Measurements from ENCODE around the gene SPINK4. TPM values are rescaled to one million over a fixed set of nuclear protein-coding genes. Genes with fewer than 3 reads are reported as not detected.

The SPINK4 gene, protein sequence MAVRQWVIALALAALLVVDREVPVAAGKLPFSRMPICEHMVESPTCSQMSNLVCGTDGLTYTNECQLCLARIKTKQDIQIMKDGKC
- not detected in 2 replicates for total RNA-seq

DNA sequence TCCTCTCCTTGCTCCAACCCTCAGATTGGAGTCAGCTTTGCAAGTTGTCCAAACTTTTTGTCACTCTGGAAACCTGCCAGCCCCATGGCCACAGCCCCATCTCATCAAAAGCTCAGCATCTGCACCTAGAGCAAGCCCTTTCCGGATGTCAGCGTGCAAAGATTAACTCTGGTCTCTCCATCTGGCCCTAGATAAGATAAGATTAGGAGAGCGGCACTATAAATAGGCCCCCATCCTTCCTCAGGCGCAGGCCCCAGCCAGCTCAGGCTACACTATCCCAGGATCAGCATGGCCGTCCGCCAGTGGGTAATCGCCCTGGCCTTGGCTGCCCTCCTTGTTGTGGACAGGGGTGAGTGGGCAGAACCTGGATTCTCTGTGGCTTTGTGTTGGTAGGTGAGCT, at the start of gene SPINK4:
SPINK4 (plus strand) TSS at position 247 of the 400 bp plus-strand sequence; CDS start at position 289, 42 bp downstream.
- Histone ChIP-seq H3K36me3 (ENCODE audit: control insufficient read depth, insufficient read depth, low read length) (no peaks in the 10 kb centered on the region), H3K4me3 (ENCODE audit: low read depth, low read length) (no peak within 1 kb of the TSS), H3K27me3 (ENCODE audit: control insufficient read depth, insufficient read depth, low read length) (no peaks in the 10 kb centered on the region)
- no peak for DNase-seq (ENCODE audit: low read depth)
- TF ChIP-seq, protein P1, sequence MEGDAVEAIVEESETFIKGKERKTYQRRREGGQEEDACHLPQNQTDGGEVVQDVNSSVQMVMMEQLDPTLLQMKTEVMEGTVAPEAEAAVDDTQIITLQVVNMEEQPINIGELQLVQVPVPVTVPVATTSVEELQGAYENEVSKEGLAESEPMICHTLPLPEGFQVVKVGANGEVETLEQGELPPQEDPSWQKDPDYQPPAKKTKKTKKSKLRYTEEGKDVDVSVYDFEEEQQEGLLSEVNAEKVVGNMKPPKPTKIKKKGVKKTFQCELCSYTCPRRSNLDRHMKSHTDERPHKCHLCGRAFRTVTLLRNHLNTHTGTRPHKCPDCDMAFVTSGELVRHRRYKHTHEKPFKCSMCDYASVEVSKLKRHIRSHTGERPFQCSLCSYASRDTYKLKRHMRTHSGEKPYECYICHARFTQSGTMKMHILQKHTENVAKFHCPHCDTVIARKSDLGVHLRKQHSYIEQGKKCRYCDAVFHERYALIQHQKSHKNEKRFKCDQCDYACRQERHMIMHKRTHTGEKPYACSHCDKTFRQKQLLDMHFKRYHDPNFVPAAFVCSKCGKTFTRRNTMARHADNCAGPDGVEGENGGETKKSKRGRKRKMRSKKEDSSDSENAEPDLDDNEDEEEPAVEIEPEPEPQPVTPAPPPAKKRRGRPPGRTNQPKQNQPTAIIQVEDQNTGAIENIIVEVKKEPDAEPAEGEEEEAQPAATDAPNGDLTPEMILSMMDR (IDR thresholded peaks at IDR 0.05; ENCODE audit: insufficient read depth, low read length, poor library complexity, severe bottlenecking) = no peak

DNA sequence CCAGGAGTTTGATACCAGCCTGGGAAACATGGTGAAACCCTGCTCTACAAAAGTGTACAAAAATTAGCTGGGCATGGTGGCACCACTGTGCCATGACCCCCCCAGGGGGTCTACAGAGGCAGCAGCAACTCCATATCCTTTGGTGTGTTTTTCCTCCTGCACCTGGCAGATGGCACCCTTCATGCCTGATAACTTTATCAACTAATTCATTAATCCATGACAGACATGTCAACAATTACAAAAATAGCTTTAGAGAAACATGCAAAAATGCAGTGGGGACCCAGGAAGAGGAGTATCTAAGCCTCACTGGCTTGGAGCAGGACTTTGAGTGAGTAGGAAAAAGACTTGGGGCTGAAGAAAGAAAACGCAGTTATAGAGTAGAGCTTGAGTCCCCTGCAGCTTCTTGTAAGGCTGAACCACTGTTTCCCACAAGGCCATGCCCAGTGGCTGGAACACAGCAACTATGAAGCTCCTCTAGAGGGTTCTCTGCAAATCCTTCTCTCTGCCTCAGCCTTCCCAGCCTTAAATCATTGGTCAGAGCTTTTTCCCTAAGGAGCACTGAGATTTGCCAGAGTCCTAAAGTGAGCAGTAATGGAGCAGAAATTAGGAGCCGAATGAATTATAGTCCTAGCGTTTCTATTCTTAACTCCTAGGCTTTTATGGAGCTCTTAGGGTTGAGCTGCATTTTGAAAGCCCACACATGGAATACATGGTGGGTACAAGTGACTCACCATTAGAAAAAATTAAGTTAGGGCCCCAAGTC, 47.3 kb upstream of the SPINK4 start:
- TF ChIP-seq, protein P1 (IDR thresholded peaks at IDR 0.05; ENCODE audit: insufficient read depth, low read length, poor library complexity, severe bottlenecking) = no peak
- no peak for DNase-seq (ENCODE audit: low read depth)

DNA sequence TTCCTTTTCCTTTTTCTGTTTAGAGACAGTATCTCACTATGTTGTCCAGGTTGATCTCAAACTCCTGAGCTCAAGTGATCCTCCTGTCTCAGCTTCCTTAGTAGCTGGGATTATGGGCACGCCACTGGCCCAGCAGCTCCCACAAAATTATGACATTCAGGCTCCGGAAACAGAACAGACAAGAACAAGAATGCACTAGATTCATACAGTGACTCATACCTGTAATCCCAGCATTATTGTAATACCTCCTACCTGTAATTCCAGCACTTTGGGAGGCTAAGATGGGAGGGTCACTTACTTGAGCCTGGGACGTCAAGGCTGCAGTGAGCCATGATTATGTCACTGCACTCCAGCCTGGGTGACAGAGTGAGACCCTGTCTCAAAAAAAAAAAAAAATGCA, 46.1 kb upstream of the SPINK4 start:
- Histone ChIP-seq H3K36me3 (ENCODE audit: control insufficient read depth, insufficient read depth, low read length) (no peaks in the 10 kb centered on the region), H3K4me3 (ENCODE audit: low read depth, low read length) (no peak overlapping the region), H3K27me3 (ENCODE audit: control insufficient read depth, insufficient read depth, low read length) (no peaks in the 10 kb centered on the region)
- TF ChIP-seq, protein P1 (IDR thresholded peaks at IDR 0.05; ENCODE audit: insufficient read depth, low read length, poor library complexity, severe bottlenecking) = no peak
- no peak for DNase-seq (ENCODE audit: low read depth)

More for the DNA sequence above, 47.3 kb upstream of the SPINK4 start:
- Histone ChIP-seq H3K36me3 (ENCODE audit: control insufficient read depth, insufficient read depth, low read length) (no peaks in the 10 kb centered on the region), H3K4me3 (ENCODE audit: low read depth, low read length) (no peak overlapping the region), H3K27me3 (ENCODE audit: control insufficient read depth, insufficient read depth, low read length) (no peaks in the 10 kb centered on the region)

DNA sequence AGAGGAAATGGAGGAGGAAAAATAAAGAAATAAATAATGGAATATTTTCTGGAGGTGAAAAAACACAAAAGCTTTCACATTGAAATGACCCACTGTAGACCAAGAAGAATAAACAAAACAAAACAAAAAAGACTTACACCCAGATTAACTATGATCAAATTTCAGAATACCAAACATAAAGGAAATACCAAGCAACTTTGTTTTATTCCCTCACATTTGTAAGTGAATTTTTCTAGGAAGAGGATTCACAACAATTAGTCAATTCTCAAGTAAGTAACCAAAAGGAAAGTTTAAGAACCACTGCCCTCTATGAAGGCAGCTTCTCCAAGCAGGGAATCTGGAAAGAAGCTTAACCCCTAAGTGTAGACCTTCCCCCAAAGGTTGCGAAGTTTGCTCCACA, 43.2 kb upstream of the SPINK4 start:
- no peaks in the 10 kb centered on the region for H3K27me3 ChIP-seq (ENCODE audit: control insufficient read depth, insufficient read depth, low read length)
- TF ChIP-seq, protein P1 (IDR thresholded peaks at IDR 0.05; ENCODE audit: insufficient read depth, low read length, poor library complexity, severe bottlenecking) = no peak
- H3K4me3 ChIP-seq (ENCODE audit: low read depth, low read length) = no peak overlapping the region
- H3K36me3 ChIP-seq (ENCODE audit: control insufficient read depth, insufficient read depth, low read length) = no peaks in the 10 kb centered on the region
- DNase-seq (ENCODE audit: low read depth) = no peak

DNA sequence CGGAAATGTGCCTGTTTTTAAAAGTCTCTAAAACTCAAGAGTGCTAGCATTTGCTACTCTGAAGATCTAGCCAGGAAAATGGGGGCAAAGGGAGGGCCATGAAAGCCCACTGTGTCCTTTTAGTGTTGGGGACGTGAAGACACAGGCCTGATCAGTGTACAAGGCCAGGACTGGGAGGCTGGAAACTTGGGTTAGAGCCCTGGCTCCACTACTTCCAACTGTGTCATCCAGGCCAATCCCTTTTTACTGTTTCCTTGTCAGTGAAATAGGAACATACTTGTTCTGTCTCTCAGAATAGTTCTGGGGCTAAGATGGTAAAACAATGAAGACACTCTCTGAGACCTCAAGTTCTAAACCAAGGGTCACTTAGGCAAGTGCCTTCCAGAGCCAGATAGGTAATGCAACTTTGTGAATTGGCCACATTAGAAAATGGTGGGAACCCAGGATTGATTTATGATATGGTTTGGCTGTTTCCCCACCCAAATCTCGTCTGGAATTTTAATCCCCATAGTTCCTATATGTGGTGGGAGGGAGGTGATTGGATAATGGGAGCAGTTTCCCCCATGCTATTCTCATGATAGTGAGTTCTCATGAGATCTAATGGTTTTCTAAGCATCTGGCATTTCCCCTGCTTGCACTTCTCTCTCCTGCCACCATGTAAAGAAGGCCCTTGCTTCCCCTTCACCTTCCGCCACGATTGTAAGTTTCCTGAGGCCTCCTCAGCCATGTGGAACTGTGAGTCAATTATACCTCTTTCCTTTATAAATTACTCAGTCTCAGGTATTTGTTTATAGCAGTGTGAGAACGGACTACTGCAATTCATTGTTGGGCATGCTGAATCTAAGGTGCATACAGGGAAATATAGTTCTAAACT, 42.5 kb upstream of the SPINK4 start:
- no peak overlapping the region for H3K4me3 ChIP-seq (ENCODE audit: low read depth, low read length)
- peaks cover 3% of the 10 kb centered on the region for H3K27me3 ChIP-seq (ENCODE audit: control insufficient read depth, insufficient read depth, low read length)
- DNase-seq (ENCODE audit: low read depth) = no peak
- H3K36me3 ChIP-seq (ENCODE audit: control insufficient read depth, insufficient read depth, low read length) = no peaks in the 10 kb centered on the region
- TF ChIP-seq, protein P1 (IDR thresholded peaks at IDR 0.05; ENCODE audit: insufficient read depth, low read length, poor library complexity, severe bottlenecking) = no peak
